Measurements from ENCODE around the gene TOM1.
A peak's percentile ranks its signal among the peaks of the same experiment; 100 is the strongest.

Gene TOM1

GRCh38 chr22:35380013-35380412 is 80.3 kb downstream of the TOM1 start:
- peaks cover 55 to 68% of the 10 kb centered on the region in 2 donors for H3K4me1 ChIP-seq (ENCODE audit: control insufficient read depth in 1 of 2, insufficient read depth in 2 of 2, low read length in 2 of 2)
- H3K4me3 ChIP-seq (ENCODE audit: low read depth in 1 of 2, low read length in 2 of 2), result peak overlapping the region in 1 of 2 donors; percentile 30
- peak overlapping the region; percentile 33 to 77 for H3K9ac ChIP-seq (ENCODE audit: low read depth in 1 of 2, low read length in 2 of 2)
- no peaks in the 10 kb centered on the region for H3K36me3 ChIP-seq (ENCODE audit: control insufficient read depth in 1 of 2, insufficient read depth in 2 of 2, low read length in 2 of 2)
- peak overlapping the region; percentile 46 for H3K27ac ChIP-seq (ENCODE audit: low read depth, low read length)
- H3K9me3 ChIP-seq (ENCODE audit: control insufficient read depth in 1 of 2, low read length in 2 of 2), result no peaks in the 10 kb centered on the region
- no peaks in the 10 kb centered on the region for H3K27me3 ChIP-seq (ENCODE audit: control insufficient read depth in 1 of 2, insufficient read depth in 2 of 2, low read length in 2 of 2)

GRCh38 chr22:35380537-35381423 is 81.1 kb downstream of the TOM1 start, which contains the start of gene HMOX1:
Gene HMOX1 (plus strand): TSS chr22:35381096. CDS start chr22:35381174, 78 bp downstream.
- peak within 1 kb of the TSS; percentile 77 to 80 for H3K9ac ChIP-seq (ENCODE audit: low read depth in 1 of 2, low read length in 2 of 2)
- peak within 1 kb of the TSS; percentile 59 for H3K27ac ChIP-seq (ENCODE audit: low read depth, low read length)
- H3K4me3 ChIP-seq (ENCODE audit: low read depth in 1 of 2, low read length in 2 of 2), result peak within 1 kb of the TSS; percentile 75 to 77
- no peaks in the 10 kb centered on the region for H3K27me3 ChIP-seq (ENCODE audit: control insufficient read depth in 1 of 2, insufficient read depth in 2 of 2, low read length in 2 of 2)
- no peaks in the 10 kb centered on the region for H3K36me3 ChIP-seq (ENCODE audit: control insufficient read depth in 1 of 2, insufficient read depth in 2 of 2, low read length in 2 of 2)
- no peaks in the 10 kb centered on the region for H3K9me3 ChIP-seq (ENCODE audit: control insufficient read depth in 1 of 2, low read length in 2 of 2)
- H3K4me1 ChIP-seq (ENCODE audit: control insufficient read depth in 1 of 2, insufficient read depth in 2 of 2, low read length in 2 of 2), result peaks cover 56 to 70% of the 10 kb centered on the region in 2 donors

GRCh38 chr22:35381424-35382009 is 81.8 kb downstream of the TOM1 start:
- Histone ChIP-seq H3K4me1 (ENCODE audit: control insufficient read depth in 1 of 2, insufficient read depth in 2 of 2, low read length in 2 of 2) (peaks cover 54 to 67% of the 10 kb centered on the region in 2 donors), H3K9me3 (ENCODE audit: control insufficient read depth in 1 of 2, low read length in 2 of 2) (no peaks in the 10 kb centered on the region), H3K27me3 (ENCODE audit: control insufficient read depth in 1 of 2, insufficient read depth in 2 of 2, low read length in 2 of 2) (no peaks in the 10 kb centered on the region), H3K4me3 (ENCODE audit: low read depth in 1 of 2, low read length in 2 of 2) (peak overlapping the region; percentile 75 to 77), H3K9ac (ENCODE audit: low read depth in 1 of 2, low read length in 2 of 2) (peak overlapping the region; percentile 77 to 80), H3K36me3 (ENCODE audit: control insufficient read depth in 1 of 2, insufficient read depth in 2 of 2, low read length in 2 of 2) (peaks cover 0 to 2% of the 10 kb centered on the region in 2 donors), H3K27ac (ENCODE audit: low read depth, low read length) (peak overlapping the region; percentile 59)

- H3K4me1 ChIP-seq (ENCODE audit: control insufficient read depth in 1 of 2, insufficient read depth in 2 of 2, low read length in 2 of 2), result peaks cover 33 to 46% of the 10 kb centered on the region in 2 donors
- H3K9me3 ChIP-seq (ENCODE audit: control insufficient read depth in 1 of 2, low read length in 2 of 2), result no peaks in the 10 kb centered on the region
- no peak overlapping the region for H3K27ac ChIP-seq (ENCODE audit: low read depth, low read length)
- no peaks in the 10 kb centered on the region for H3K27me3 ChIP-seq (ENCODE audit: control insufficient read depth in 1 of 2, insufficient read depth in 2 of 2, low read length in 2 of 2)
- H3K9ac ChIP-seq (ENCODE audit: low read depth in 1 of 2, low read length in 2 of 2), result no peak overlapping the region
- H3K4me3 ChIP-seq (ENCODE audit: low read depth in 1 of 2, low read length in 2 of 2), result peak overlapping the region in 1 of 2 donors; percentile 40
- H3K36me3 ChIP-seq (ENCODE audit: control insufficient read depth in 1 of 2, insufficient read depth in 2 of 2, low read length in 2 of 2), result peaks cover 3 to 15% of the 10 kb centered on the region in 2 donors
Observed at GRCh38 chr22:35383679-35384071, 84.0 kb downstream of the TOM1 start.

- peak overlapping the region in 1 of 2 donors; percentile 40 for H3K4me3 ChIP-seq (ENCODE audit: low read depth in 1 of 2, low read length in 2 of 2)
- H3K9me3 ChIP-seq (ENCODE audit: control insufficient read depth in 1 of 2, low read length in 2 of 2), result no peaks in the 10 kb centered on the region
- peaks cover 3 to 15% of the 10 kb centered on the region in 2 donors for H3K36me3 ChIP-seq (ENCODE audit: control insufficient read depth in 1 of 2, insufficient read depth in 2 of 2, low read length in 2 of 2)
- H3K9ac ChIP-seq (ENCODE audit: low read depth in 1 of 2, low read length in 2 of 2), result peak overlapping the region in 1 of 2 donors; percentile 10
- peak overlapping the region; percentile 18 for H3K27ac ChIP-seq (ENCODE audit: low read depth, low read length)
- peaks cover 30 to 39% of the 10 kb centered on the region in 2 donors for H3K4me1 ChIP-seq (ENCODE audit: control insufficient read depth in 1 of 2, insufficient read depth in 2 of 2, low read length in 2 of 2)
- H3K27me3 ChIP-seq (ENCODE audit: control insufficient read depth in 1 of 2, insufficient read depth in 2 of 2, low read length in 2 of 2), result no peaks in the 10 kb centered on the region
Observed at GRCh38 chr22:35384527-35384926, 84.8 kb downstream of the TOM1 start.

GRCh38 chr22:35384975-35385588 is 85.4 kb downstream of the TOM1 start:
- Histone ChIP-seq H3K36me3 (ENCODE audit: control insufficient read depth in 1 of 2, insufficient read depth in 2 of 2, low read length in 2 of 2) (peaks cover 3 to 20% of the 10 kb centered on the region in 2 donors), H3K4me3 (ENCODE audit: low read depth in 1 of 2, low read length in 2 of 2) (peak overlapping the region in 1 of 2 donors; percentile 40)

GRCh38 chr22:35386670-35387288 is 87.1 kb downstream of the TOM1 start:
- H3K9me3 ChIP-seq (ENCODE audit: control insufficient read depth in 1 of 2, low read length in 2 of 2), result no peaks in the 10 kb centered on the region
- H3K27ac ChIP-seq (ENCODE audit: low read depth, low read length), result no peak overlapping the region
- peaks cover 3 to 29% of the 10 kb centered on the region in 2 donors for H3K36me3 ChIP-seq (ENCODE audit: control insufficient read depth in 1 of 2, insufficient read depth in 2 of 2, low read length in 2 of 2)
- no peak overlapping the region for H3K4me3 ChIP-seq (ENCODE audit: low read depth in 1 of 2, low read length in 2 of 2)
- H3K9ac ChIP-seq (ENCODE audit: low read depth in 1 of 2, low read length in 2 of 2), result no peak overlapping the region
- no peaks in the 10 kb centered on the region for H3K27me3 ChIP-seq (ENCODE audit: control insufficient read depth in 1 of 2, insufficient read depth in 2 of 2, low read length in 2 of 2)
- peaks cover 11 to 21% of the 10 kb centered on the region in 2 donors for H3K4me1 ChIP-seq (ENCODE audit: control insufficient read depth in 1 of 2, insufficient read depth in 2 of 2, low read length in 2 of 2)

More at GRCh38 chr22:35384975-35385588, 85.4 kb downstream of the TOM1 start:
- Histone ChIP-seq H3K27me3 (ENCODE audit: control insufficient read depth in 1 of 2, insufficient read depth in 2 of 2, low read length in 2 of 2) (no peaks in the 10 kb centered on the region), H3K9ac (ENCODE audit: low read depth in 1 of 2, low read length in 2 of 2) (peak overlapping the region in 1 of 2 donors; percentile 10), H3K4me1 (ENCODE audit: control insufficient read depth in 1 of 2, insufficient read depth in 2 of 2, low read length in 2 of 2) (peaks cover 26 to 33% of the 10 kb centered on the region in 2 donors), H3K27ac (ENCODE audit: low read depth, low read length) (no peak overlapping the region), H3K9me3 (ENCODE audit: control insufficient read depth in 1 of 2, low read length in 2 of 2) (no peaks in the 10 kb centered on the region)

- H3K27ac ChIP-seq (ENCODE audit: low read depth, low read length), result no peak overlapping the region
- H3K36me3 ChIP-seq (ENCODE audit: control insufficient read depth in 1 of 2, insufficient read depth in 2 of 2, low read length in 2 of 2), result peaks cover 3 to 29% of the 10 kb centered on the region in 2 donors
- no peak overlapping the region for H3K9ac ChIP-seq (ENCODE audit: low read depth in 1 of 2, low read length in 2 of 2)
- H3K4me1 ChIP-seq (ENCODE audit: control insufficient read depth in 1 of 2, insufficient read depth in 2 of 2, low read length in 2 of 2), result peaks cover 10 to 20% of the 10 kb centered on the region in 2 donors
- no peaks in the 10 kb centered on the region for H3K27me3 ChIP-seq (ENCODE audit: control insufficient read depth in 1 of 2, insufficient read depth in 2 of 2, low read length in 2 of 2)
- H3K4me3 ChIP-seq (ENCODE audit: low read depth in 1 of 2, low read length in 2 of 2), result no peak overlapping the region
- no peaks in the 10 kb centered on the region for H3K9me3 ChIP-seq (ENCODE audit: control insufficient read depth in 1 of 2, low read length in 2 of 2)
Observed at GRCh38 chr22:35390933-35391332, 91.2 kb downstream of the TOM1 start.

GRCh38 chr22:35392357-35392756 is 92.7 kb downstream of the TOM1 start:
- peaks cover 10 to 23% of the 10 kb centered on the region in 2 donors for H3K4me1 ChIP-seq (ENCODE audit: control insufficient read depth in 1 of 2, insufficient read depth in 2 of 2, low read length in 2 of 2)
- no peaks in the 10 kb centered on the region for H3K9me3 ChIP-seq (ENCODE audit: control insufficient read depth in 1 of 2, low read length in 2 of 2)
- H3K4me3 ChIP-seq (ENCODE audit: low read depth in 1 of 2, low read length in 2 of 2), result no peak overlapping the region
- H3K9ac ChIP-seq (ENCODE audit: low read depth in 1 of 2, low read length in 2 of 2), result no peak overlapping the region
- H3K27me3 ChIP-seq (ENCODE audit: control insufficient read depth in 1 of 2, insufficient read depth in 2 of 2, low read length in 2 of 2), result no peaks in the 10 kb centered on the region
- H3K27ac ChIP-seq (ENCODE audit: low read depth, low read length), result no peak overlapping the region
- H3K36me3 ChIP-seq (ENCODE audit: control insufficient read depth in 1 of 2, insufficient read depth in 2 of 2, low read length in 2 of 2), result peaks cover 0 to 18% of the 10 kb centered on the region in 2 donors

Measured in duodenal mucosa (tissue), 2 donors.